ENCODE data around the gene TBC1D1. TPM values are rescaled to one million over a fixed set of nuclear protein-coding genes. Genes with fewer than 3 reads are reported as not detected.

Gene TBC1D1
- polyA plus RNA-seq, 1 donor (not counting 4 experiments of a cell fraction or from before 2014, with no cell fraction given) = 32.5 TPM

- no peak overlapping the region for H3K27ac ChIP-seq (ENCODE audit: control insufficient read depth, insufficient read depth, low read length)
- peaks cover 5% of the 10 kb centered on the region for H3K79me2 ChIP-seq (ENCODE audit: control insufficient read depth, insufficient read depth, low read length)
Measured at GRCh38 chr4:37999000-37999716, 108.3 kb downstream of the TBC1D1 start.

GRCh38 chr4:37999965-38000364, 109.1 kb downstream of the TBC1D1 start:
- Histone ChIP-seq H3K9ac (ENCODE audit: control insufficient read depth, extremely low read depth, insufficient read depth, low read length) (no peak overlapping the region), H3K36me3 (ENCODE audit: control insufficient read depth in 2 of 2, extremely low read depth in 1 of 2, insufficient read depth in 2 of 2, low read length in 2 of 2) (no peaks in the 10 kb centered on the region), H2AFZ (ENCODE audit: control insufficient read depth, low read length) (no peak overlapping the region), H3K9me3 (ENCODE audit: control insufficient read depth, low read depth, low read length) (no peaks in the 10 kb centered on the region), H3K27me3 (ENCODE audit: control insufficient read depth, extremely low read depth, insufficient read depth, low read length) (no peaks in the 10 kb centered on the region), H3K4me3 (ENCODE audit: control insufficient read depth in 2 of 3, extremely low read depth in 1 of 3, insufficient read depth in 2 of 3, low read depth in 1 of 3, low read length in 3 of 3) (no peak overlapping the region), H3K27ac (ENCODE audit: control insufficient read depth, insufficient read depth, low read length) (no peak overlapping the region), H3K9me1 (ENCODE audit: control insufficient read depth, extremely low read depth, insufficient read depth, low read length) (no peaks in the 10 kb centered on the region), H3K79me2 (ENCODE audit: control insufficient read depth, insufficient read depth, low read length) (peaks cover 7% of the 10 kb centered on the region), H3K4me2 (ENCODE audit: control insufficient read depth, extremely low read depth, insufficient read depth, low read depth, low read length) (no peak overlapping the region), H3K4me1 (ENCODE audit: control insufficient read depth, extremely low read depth, insufficient read depth, low read length) (peaks cover 8% of the 10 kb centered on the region), H4K20me1 (ENCODE audit: control insufficient read depth, extremely low read depth, insufficient read depth, low read length) (no peaks in the 10 kb centered on the region)
- no peak for TF ChIP-seq EZH2 (IDR thresholded peaks at IDR 0.05; ENCODE audit: low read length)
- TF ChIP-seq, protein P1, sequence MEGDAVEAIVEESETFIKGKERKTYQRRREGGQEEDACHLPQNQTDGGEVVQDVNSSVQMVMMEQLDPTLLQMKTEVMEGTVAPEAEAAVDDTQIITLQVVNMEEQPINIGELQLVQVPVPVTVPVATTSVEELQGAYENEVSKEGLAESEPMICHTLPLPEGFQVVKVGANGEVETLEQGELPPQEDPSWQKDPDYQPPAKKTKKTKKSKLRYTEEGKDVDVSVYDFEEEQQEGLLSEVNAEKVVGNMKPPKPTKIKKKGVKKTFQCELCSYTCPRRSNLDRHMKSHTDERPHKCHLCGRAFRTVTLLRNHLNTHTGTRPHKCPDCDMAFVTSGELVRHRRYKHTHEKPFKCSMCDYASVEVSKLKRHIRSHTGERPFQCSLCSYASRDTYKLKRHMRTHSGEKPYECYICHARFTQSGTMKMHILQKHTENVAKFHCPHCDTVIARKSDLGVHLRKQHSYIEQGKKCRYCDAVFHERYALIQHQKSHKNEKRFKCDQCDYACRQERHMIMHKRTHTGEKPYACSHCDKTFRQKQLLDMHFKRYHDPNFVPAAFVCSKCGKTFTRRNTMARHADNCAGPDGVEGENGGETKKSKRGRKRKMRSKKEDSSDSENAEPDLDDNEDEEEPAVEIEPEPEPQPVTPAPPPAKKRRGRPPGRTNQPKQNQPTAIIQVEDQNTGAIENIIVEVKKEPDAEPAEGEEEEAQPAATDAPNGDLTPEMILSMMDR (optimal IDR thresholded peaks at IDR 0.05 in 1 of 3, IDR thresholded peaks at IDR 0.05 in 1 of 3, conservative IDR thresholded peaks at IDR 0.05 in 1 of 3; ENCODE audit: extremely low read depth in 1 of 3, insufficient read depth in 2 of 3, low read length in 3 of 3) = no peak
- DNase-seq (ENCODE audit: low read depth, low spot score) (no peak), FAIRE-seq (no peak)
- dilution Hi-C loops (cut with MboI; ENCODE audit: extremely low pct_ligation_motif_present, low sequenced_read_pairs) = no loop called here

More at GRCh38 chr4:37999000-37999716, 108.3 kb downstream of the TBC1D1 start:
- H3K9me1 ChIP-seq (ENCODE audit: control insufficient read depth, extremely low read depth, insufficient read depth, low read length) = no peaks in the 10 kb centered on the region
- no peak overlapping the region for H3K4me2 ChIP-seq (ENCODE audit: control insufficient read depth, extremely low read depth, insufficient read depth, low read depth, low read length)
- no peak for DNase-seq (ENCODE audit: low read depth, low spot score)
- H3K9ac ChIP-seq (ENCODE audit: control insufficient read depth, extremely low read depth, insufficient read depth, low read length) = no peak overlapping the region
- dilution Hi-C loops (cut with MboI; ENCODE audit: extremely low pct_ligation_motif_present, low sequenced_read_pairs) = no loop called here
- H3K4me3 ChIP-seq (ENCODE audit: control insufficient read depth in 2 of 3, extremely low read depth in 1 of 3, insufficient read depth in 2 of 3, low read depth in 1 of 3, low read length in 3 of 3) = no peak overlapping the region
- H3K9me3 ChIP-seq (ENCODE audit: control insufficient read depth, low read depth, low read length) = no peaks in the 10 kb centered on the region
- peaks cover 8% of the 10 kb centered on the region for H3K4me1 ChIP-seq (ENCODE audit: control insufficient read depth, extremely low read depth, insufficient read depth, low read length)
- H4K20me1 ChIP-seq (ENCODE audit: control insufficient read depth, extremely low read depth, insufficient read depth, low read length) = no peaks in the 10 kb centered on the region
- no peak overlapping the region for H2AFZ ChIP-seq (ENCODE audit: control insufficient read depth, low read length)
- no peaks in the 10 kb centered on the region for H3K36me3 ChIP-seq (ENCODE audit: control insufficient read depth in 2 of 2, extremely low read depth in 1 of 2, insufficient read depth in 2 of 2, low read length in 2 of 2)
- TF ChIP-seq EZH2 (IDR thresholded peaks at IDR 0.05; ENCODE audit: low read length) = no peak
- TF ChIP-seq, protein P1 (optimal IDR thresholded peaks at IDR 0.05 in 1 of 3, IDR thresholded peaks at IDR 0.05 in 1 of 3, conservative IDR thresholded peaks at IDR 0.05 in 1 of 3; ENCODE audit: extremely low read depth in 1 of 3, insufficient read depth in 2 of 3, low read length in 3 of 3) = no peak
- H3K27me3 ChIP-seq (ENCODE audit: control insufficient read depth, extremely low read depth, insufficient read depth, low read length) = no peaks in the 10 kb centered on the region
- no peak for FAIRE-seq

Data from keratinocyte (primary cell).